Ishikawa (cell line): ENCODE results near the gene DYNC1LI2.

Source experiments
- CEBPB ChIP-seq: IDR thresholded peaks from 2 replicates; pipeline ENCODE4 v1.6.1; 2012
- CREB1 ChIP-seq: IDR thresholded peaks from 2 replicates; pipeline ENCODE4 v1.6.1; 2012; ENCODE audit warnings: low read depth
- EGR1 ChIP-seq: IDR thresholded peaks from 2 replicates; pipeline ENCODE4 v1.6.1; 2012
- EP300 ChIP-seq: IDR thresholded peaks from 2 replicates; pipeline ENCODE4 v1.6.1; 2012; ENCODE audit warnings: borderline replicate concordance
- FOXM1 ChIP-seq: IDR thresholded peaks from 2 replicates; pipeline ENCODE4 v1.6.1; 2012; ENCODE audit warnings: low read depth, borderline replicate concordance
- MAX ChIP-seq: IDR thresholded peaks from 2 replicates; pipeline ENCODE4 v1.6.1; 2012
- NFIC ChIP-seq: IDR thresholded peaks from 2 replicates; pipeline ENCODE4 v1.6.1; 2012
- RAD21 ChIP-seq: IDR thresholded peaks from 2 replicates; pipeline ENCODE4 v1.6.1; 2012; ENCODE audit warnings: low read depth
- REST ChIP-seq: IDR thresholded peaks from 2 replicates; pipeline ENCODE4 v1.6.1; 2012; ENCODE audit warnings: low read depth, mild to moderate bottlenecking
- TAF1 ChIP-seq: IDR thresholded peaks from 2 replicates; pipeline ENCODE4 v1.6.1; 2012; ENCODE audit warnings: low read depth, mild to moderate bottlenecking
- TCF12 ChIP-seq: IDR thresholded peaks from 2 replicates; pipeline ENCODE4 v1.6.1; 2012; ENCODE audit warnings: low read depth
- TEAD4 ChIP-seq: IDR thresholded peaks from 2 replicates; pipeline ENCODE4 v1.6.1; 2012
- USF1 ChIP-seq: IDR thresholded peaks from 2 replicates; pipeline ENCODE4 v1.6.1; 2012
- YY1 ChIP-seq: IDR thresholded peaks from 2 replicates; pipeline ENCODE4 v1.6.1; 2012; ENCODE audit warnings: low read depth
- ZBTB7A ChIP-seq: IDR thresholded peaks from 2 replicates; pipeline ENCODE4 v1.6.1; 2012; ENCODE audit warnings: low read depth

DYNC1LI2 gene

GRCh38 chr16:66717112-66717675 lies 34.2 kb downstream of the DYNC1LI2 start:
- TF ChIP-seq EP300 (no peak), EGR1 (no peak), CREB1 (no peak), ZBTB7A (no peak), MAX (no peak), TCF12 (no peak), CEBPB (no peak), NFIC (no peak), TAF1 (no peak), USF1 (no peak), REST (no peak), YY1 (no peak), RAD21 (no peak), FOXM1 (no peak), TEAD4 (no peak)

GRCh38 chr16:66714654-66715307 lies 36.6 kb downstream of the DYNC1LI2 start:
- TF ChIP-seq FOXM1: no peak
- no peak for TF ChIP-seq YY1
- no peak for TF ChIP-seq MAX
- TF ChIP-seq USF1: no peak
- TF ChIP-seq TCF12: no peak
- no peak for TF ChIP-seq EP300
- no peak for TF ChIP-seq TEAD4
- TF ChIP-seq TAF1: no peak
- no peak for TF ChIP-seq REST
- TF ChIP-seq EGR1: no peak
- no peak for TF ChIP-seq NFIC
- no peak for TF ChIP-seq RAD21
- no peak for TF ChIP-seq CREB1
- no peak for TF ChIP-seq CEBPB
- TF ChIP-seq ZBTB7A: no peak

- TF ChIP-seq TCF12 (no peak), ZBTB7A (no peak), YY1 (no peak), MAX (no peak), CEBPB (no peak)
These were observed 37.3 kb downstream of the DYNC1LI2 start for GRCh38 chr16:66714062-66714461.

GRCh38 chr16:66713076-66713475 lies 38.3 kb downstream of the DYNC1LI2 start:
- TF ChIP-seq CEBPB: no peak
- TF ChIP-seq MAX: no peak
- no peak for TF ChIP-seq FOXM1
- TF ChIP-seq RAD21: no peak
- TF ChIP-seq YY1: no peak
- TF ChIP-seq TEAD4: no peak
- TF ChIP-seq NFIC: no peak
- TF ChIP-seq TAF1: no peak
- no peak for TF ChIP-seq REST
- no peak for TF ChIP-seq EP300
- TF ChIP-seq ZBTB7A: no peak
- TF ChIP-seq CREB1: no peak
- TF ChIP-seq EGR1: no peak
- TF ChIP-seq USF1: no peak
- no peak for TF ChIP-seq TCF12
